ENCODE measurements around the gene MACROD2.

Gene MACROD2

DNA sequence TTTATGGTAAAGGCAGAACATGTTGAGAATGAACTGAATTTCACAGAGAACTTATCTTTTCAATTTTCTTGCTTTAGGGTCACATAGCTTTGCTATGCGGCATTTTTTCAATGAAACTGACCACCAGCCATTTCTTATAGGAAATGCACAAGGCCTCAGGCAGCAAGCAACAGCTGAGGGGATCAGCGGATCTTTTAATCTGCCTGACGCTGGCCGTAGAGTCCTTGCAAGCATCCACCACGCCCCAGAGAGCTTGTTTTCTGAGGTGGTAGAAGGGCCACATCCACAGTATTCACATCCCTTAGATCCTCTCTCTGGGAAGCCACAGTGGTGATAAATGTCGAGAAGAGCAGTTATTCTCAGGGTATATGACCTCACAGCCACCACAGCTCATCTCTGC, 307.8 kb downstream of the MACROD2 start:
- DNase-seq, result no peak
- in situ Hi-C loops (cut with HindIII; ENCODE audit: low pct_ligation_motif_present, low pct_unique_long_range_greater_than_20kb, low sequenced_read_pairs), result no loop called here

DNA sequence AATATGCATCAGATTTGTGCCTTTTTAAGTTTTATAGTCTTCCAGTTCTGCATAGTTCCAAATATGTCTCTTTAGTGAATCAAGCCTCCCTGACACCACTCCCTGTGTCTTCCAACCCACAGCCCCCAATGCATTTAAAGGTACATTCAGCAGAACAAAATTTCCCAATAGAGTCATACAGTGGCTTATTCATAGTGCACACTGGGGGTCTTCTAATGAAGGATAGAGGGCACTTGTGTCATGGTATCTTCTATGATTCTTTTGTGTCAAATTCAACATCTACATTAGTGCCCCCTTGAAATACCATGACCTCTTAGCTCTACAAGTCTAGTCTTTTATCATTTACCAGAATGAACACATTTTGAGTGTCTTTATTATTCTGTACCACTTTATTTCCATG, 308.3 kb downstream of the MACROD2 start:
- no peak for DNase-seq
- in situ Hi-C loops (cut with HindIII; ENCODE audit: low pct_ligation_motif_present, low pct_unique_long_range_greater_than_20kb, low sequenced_read_pairs), result no loop called here

DNA sequence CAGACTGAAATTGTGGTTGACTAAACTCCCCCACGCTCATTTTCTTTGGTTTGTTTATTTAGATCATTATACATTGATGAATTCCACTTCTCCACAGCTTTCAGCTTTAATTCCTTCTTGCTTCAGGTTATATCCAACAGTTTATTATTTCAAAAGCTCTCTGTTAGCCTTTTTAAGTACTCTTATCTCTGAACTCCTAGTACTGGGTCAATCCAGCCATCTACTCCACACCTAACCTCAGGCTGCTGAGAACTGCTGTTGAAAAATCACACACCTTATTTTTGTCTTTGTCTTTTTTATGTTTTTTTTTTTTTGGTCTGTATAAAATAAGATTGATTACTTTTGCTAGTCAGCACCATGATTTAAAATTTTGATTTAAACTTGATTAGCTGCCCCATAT, 309.2 kb downstream of the MACROD2 start:
- in situ Hi-C loops (cut with HindIII; ENCODE audit: low pct_ligation_motif_present, low pct_unique_long_range_greater_than_20kb, low sequenced_read_pairs), result no loop called here

DNA sequence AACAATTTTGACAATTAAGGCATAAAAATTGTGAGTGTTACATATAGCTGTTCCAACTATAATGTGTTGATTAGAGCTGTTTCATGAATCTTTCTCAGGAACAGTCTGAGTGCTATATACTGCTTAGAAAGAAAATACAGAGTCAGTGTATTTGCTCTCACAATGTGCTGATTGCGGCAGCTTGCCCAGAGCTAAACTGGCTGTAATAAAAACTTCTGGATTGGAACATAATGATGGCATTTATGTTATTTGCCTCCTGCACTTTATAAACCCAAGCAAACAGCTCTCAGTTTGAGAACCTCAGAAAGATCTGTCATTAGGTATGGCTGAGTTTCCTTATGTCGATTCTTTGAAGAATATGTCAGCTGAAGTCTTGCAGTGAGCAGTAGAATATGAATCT, 312.6 kb downstream of the MACROD2 start:
- in situ Hi-C loops (cut with HindIII; ENCODE audit: low pct_ligation_motif_present, low pct_unique_long_range_greater_than_20kb, low sequenced_read_pairs), result no loop called here
- no peak for DNase-seq

More for the DNA sequence above, 309.2 kb downstream of the MACROD2 start:
- no peak for DNase-seq

DNA sequence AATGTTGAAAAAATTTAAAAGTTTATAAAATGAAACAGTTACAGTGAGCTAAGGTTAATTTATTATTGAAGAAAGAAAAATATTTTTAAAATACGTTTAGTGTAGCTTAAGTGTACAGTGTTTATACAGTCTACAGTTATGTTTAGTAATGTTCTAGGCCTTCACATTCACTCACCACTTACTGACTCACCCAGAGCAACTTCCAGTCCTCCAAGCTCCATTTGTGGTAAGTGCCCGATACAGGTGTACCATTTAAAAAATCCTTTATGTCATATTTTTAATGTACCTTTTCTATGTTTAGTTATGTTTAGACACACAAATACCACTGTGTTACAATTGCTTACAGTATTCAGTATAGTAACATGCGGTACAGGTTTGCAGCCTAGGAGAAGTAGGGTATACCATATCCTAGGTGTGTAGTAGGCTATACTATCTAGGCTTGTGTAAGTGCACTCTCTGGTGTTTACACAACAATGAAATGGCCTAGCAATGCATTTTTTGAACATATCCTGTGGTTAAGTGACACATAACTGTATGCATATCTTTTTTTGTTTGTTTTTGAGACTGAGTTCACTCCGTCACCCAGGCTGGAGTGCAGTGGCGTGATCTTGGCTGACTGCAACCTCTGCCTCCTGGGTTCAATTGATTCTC, 315.8 kb downstream of the MACROD2 start:
- no peak for DNase-seq

DNA sequence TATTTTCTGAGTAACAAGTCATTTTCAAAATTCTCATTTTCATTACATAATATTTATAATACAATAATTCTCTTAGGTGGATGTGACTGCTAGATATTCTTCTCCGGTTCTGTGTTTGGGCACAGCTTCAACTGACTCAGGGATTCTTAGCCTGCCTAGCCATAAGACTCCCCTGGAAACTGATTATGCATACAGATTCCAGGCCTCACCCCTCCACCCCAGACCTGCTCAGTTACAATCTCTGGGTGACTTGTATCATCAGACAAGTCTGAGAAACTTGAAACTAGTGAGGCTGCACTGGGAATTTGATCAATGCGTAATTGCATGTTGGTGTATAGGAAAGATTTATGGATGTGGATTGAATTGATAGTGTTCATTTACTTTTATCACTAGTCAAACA, 316.7 kb downstream of the MACROD2 start:
- no peak for DNase-seq
- in situ Hi-C loops (cut with HindIII; ENCODE audit: low pct_ligation_motif_present, low pct_unique_long_range_greater_than_20kb, low sequenced_read_pairs), result no loop called here

More for the DNA sequence above, 315.8 kb downstream of the MACROD2 start:
- in situ Hi-C loops (cut with HindIII; ENCODE audit: low pct_ligation_motif_present, low pct_unique_long_range_greater_than_20kb, low sequenced_read_pairs), result no loop called here

DNA sequence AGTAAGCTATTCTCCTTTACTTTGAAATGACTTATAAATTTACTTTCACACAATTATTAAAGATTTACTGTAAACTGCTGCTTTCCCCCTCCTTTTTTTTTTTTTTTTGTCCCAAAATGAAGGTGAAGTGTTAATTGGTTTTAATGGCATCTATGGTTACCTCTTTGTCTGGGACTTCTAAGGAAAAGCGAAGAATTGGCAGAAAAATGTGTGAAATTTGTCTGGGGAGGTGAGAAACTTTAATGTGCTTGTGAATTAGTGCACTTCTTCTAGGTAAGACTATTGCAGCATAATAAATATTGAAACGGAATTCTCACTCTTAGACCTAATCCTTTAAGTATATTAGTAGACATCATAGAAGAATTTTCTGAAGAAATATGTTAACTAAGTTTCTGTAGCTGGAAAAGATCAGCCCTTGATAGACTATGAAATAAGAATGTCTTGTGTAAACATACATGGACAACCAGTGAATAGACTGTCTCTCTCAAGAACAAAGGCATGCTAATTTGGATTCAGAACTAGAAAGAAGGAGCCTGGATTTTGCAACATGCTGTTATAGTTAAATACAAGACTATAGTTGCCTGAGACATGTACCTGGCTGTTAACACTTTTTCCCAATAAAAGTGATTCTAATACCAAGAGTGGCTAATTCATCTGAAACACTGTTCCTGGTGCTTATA, 318.2 kb downstream of the MACROD2 start:
- no peak for DNase-seq
- in situ Hi-C loops (cut with HindIII; ENCODE audit: low pct_ligation_motif_present, low pct_unique_long_range_greater_than_20kb, low sequenced_read_pairs), result no loop called here

DNA sequence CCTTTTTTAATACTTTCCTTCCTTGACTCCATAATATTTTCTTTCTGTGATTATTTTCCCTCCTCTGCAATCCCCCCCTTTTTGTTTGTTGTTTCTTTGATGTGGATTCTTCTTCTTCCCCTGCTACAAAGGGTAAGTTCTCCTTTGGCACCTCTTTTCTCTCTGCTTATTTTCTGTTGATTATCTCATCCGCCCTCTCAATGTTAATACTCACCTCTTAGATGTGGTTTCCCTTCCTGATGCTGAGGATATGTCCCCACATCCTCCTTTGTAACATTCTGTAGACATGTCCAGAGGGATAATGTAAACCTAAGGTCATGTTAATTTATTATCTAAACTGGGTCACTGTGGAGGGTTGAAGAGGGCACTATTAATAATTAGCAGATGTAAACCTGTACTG, 324.4 kb downstream of the MACROD2 start:
- in situ Hi-C loops (cut with HindIII; ENCODE audit: low pct_ligation_motif_present, low pct_unique_long_range_greater_than_20kb, low sequenced_read_pairs), result no loop called here
- no peak for DNase-seq

DNA sequence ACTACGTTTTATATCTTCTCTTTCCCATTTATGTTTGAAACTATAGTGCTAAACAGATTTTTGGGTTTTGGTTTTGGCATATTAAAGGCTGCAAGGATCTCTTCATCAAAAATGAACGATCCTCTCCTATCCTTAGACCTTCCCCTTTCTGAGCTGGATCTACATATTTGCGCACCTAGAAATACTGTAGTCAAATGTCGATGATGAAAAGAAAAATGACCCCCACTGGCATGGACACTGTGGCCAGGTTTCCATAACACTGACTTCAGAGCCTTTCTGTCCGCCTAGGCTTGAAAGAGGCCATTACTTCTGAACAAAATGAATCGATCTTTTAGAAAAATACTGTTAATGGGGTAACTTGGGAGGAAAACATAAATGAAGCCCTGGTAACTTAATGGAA, 336.3 kb downstream of the MACROD2 start:
- in situ Hi-C loops (cut with HindIII; ENCODE audit: low pct_ligation_motif_present, low pct_unique_long_range_greater_than_20kb, low sequenced_read_pairs), result no loop called here
- no peak for DNase-seq

DNA sequence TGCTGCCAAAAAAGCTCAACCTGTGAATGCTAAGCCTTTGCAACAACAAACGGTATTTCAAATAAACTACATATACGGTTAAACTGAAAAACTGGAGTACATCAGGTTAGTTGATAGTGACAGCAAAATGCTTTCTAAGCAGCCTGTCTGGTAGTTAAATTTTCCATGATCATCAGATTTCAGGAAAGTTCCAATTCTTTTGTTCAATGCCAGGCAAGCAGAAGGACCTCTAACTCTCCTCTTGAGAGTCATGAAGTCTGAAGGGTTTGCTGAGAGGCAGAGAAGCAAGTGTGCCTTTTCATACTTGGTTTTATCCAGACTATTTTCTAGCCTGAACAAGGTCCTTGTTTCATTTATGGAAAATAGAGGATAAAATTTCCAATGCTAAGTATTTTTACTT, 337.6 kb downstream of the MACROD2 start:
- no peak for DNase-seq
- in situ Hi-C loops (cut with HindIII; ENCODE audit: low pct_ligation_motif_present, low pct_unique_long_range_greater_than_20kb, low sequenced_read_pairs), result no loop called here

DNA sequence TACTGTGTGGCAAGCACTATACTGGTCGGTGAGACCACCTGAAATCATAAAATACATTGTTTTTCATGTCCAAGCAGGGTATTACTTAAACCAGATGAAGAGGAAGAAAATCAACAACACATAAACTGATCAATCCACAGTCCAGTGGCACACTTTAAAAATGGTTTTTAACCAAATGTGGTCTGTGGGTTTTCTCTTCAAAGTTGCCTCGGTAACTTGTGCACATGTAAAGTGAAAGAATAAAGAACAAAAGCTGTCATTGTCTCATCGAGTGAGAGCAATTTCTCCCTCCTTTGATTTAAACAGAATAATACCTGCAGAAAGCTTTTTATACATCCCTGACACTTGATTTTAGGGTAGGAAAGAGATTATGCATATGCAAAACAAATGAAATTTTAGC, 338.4 kb downstream of the MACROD2 start:
- no peak for DNase-seq
- in situ Hi-C loops (cut with HindIII; ENCODE audit: low pct_ligation_motif_present, low pct_unique_long_range_greater_than_20kb, low sequenced_read_pairs), result no loop called here

DNA sequence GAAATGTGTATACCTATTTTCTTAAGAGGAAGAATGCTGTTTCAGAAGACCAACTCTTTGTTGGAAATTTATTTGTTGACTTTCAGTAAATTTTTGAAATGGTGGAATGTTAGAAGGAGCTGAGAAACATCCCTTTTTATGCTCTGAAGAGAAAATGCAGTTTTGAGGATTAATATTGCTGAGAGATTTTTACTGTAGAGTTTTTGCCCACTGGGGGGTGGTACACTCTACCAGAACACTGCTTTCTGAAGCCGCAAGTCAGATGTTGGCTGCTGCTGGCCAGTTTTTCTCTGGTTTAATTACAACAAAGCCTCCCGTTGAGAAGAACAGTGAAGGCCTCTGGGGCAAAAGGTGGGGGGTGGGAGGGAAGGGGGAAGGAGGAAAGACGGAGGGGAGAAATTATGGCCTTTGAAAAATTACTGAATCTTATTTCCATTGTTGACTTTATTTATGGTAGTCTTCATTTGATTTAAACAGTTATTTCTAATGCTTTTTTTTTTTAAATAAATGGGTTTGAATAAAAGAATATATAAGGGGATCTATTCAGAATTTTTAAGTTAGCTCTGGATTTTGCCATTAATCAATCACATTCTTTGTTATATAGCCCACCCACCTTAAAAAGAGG, 339.1 kb downstream of the MACROD2 start:
- in situ Hi-C loops (cut with HindIII; ENCODE audit: low pct_ligation_motif_present, low pct_unique_long_range_greater_than_20kb, low sequenced_read_pairs), result no loop called here
- DNase-seq, result peak; percentile 59

DNA sequence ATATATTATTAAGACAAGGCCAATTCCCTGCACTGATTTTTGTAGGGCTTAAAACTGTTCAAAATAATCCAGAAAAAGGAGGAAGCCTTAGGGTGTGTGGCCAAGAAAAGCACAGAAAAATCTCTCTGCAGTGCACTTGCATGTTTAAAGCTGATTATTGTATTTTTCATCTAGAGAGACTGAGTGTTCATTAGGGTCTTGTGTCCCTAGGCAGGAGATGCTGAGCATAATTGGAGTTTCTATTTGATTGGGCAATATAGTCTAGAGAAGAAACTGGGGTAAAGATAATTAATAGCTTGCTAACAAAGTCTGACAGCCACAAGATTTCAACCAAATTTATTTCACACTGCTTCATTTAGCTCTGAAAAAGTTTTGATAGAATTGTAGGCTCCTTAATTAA, 339.7 kb downstream of the MACROD2 start:
- in situ Hi-C loops (cut with HindIII; ENCODE audit: low pct_ligation_motif_present, low pct_unique_long_range_greater_than_20kb, low sequenced_read_pairs), result no loop called here
- DNase-seq, result no peak

DNA sequence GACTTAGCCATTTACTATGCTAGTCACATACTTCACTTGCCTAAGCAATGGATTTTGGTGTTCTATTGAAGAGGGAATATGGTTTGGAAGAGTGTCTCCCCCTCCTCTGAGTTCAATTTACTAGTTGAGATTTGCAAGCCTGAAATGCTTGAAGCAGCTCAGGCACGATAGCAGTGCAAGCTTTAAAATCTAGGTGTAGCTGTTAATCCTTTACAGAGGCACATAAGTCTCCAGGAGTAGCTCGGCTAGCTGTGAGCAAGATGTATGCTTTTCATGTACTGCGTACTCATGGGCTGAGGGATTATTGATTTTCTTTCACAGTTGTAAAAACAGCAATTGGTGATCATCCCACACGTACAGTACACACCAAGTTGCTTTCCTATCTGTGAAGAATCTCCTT, 341.4 kb downstream of the MACROD2 start:
- peak; percentile 31 for DNase-seq
- in situ Hi-C loops (cut with HindIII; ENCODE audit: low pct_ligation_motif_present, low pct_unique_long_range_greater_than_20kb, low sequenced_read_pairs), result no loop called here

DNA sequence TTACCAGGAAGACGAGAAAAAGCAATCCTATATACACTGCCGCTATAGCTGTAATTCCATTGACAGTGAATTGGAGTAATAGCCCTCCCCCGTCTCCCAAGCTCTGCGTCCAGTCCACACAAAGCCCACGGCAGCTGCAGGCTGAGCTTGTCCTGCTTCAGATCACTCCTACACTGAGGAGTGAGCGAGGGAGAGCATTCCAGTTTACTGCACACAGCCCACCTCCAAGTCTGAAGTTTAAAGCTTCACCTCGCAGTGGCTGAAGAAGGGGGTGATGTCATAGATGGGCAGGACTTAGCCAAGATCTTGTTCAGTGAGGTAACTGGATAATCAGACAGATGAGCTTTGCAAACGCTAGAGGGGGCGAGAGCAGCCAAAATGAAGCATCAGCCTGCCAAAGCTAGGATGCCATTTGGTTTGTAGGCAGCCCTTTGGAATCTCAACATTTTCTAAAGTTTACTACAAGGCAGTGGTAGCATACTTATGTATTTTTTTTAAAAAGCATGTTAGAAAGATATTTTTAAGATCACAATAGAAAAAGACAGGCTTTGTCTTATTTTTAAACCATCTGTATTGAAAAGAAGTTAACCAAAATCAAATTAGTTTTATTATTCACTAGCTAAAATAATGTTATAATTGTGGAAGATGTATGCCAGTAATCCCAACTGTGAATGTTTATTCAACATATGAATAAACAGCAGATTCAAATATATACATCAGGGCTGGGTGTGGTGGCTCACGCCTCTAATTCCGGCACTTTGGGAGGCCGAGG, 342.3 kb downstream of the MACROD2 start, which contains the start of gene FLRT3:
FLRT3 (minus strand) TSS at position 213 of the 772 bp plus-strand sequence. CDS start 10,106 bp downstream, outside the sequence.
- peak; percentile 94 for DNase-seq
- in situ Hi-C loops (cut with HindIII; ENCODE audit: low pct_ligation_motif_present, low pct_unique_long_range_greater_than_20kb, low sequenced_read_pairs), result no loop called here

DNA sequence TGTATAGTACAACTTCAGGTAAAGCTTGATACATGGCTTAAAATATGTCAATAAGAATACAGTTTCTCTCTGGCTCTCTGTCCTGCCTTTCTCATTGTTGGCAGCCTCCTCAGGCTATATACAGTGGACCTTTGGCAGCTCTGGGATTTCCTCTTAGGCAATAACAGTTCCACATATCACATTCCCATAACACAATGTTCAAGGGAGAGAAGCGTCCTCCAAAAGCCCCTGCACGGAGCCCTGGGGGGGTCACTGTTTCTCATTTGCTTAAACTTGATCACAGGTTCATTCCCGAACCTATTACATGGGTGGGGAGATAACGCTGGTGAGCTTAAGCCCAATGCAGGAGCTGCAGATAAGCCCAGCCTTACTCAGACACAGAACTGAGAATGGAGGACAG, 346.5 kb downstream of the MACROD2 start:
- in situ Hi-C loops (cut with HindIII; ENCODE audit: low pct_ligation_motif_present, low pct_unique_long_range_greater_than_20kb, low sequenced_read_pairs), result no loop called here
- DNase-seq, result no peak

DNA sequence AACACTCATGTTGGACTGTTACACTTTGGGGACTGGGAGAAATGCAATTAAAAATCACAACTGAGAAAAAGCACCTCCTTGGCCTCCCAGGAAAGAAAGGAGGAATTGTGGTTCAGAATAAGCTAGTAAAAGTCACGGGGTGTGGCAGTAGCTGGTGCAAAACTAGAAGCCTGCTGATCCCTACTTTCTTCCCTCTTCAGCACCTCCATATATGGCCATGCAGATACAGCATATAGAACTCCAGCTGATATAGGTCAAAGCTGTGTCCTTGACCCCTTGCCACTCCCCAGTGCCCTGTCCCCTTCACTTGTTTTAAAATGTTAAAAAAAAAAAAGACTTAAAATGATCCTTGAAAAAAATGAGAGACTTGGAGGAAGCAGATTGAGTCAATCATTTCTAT, 347.6 kb downstream of the MACROD2 start:
- no peak for DNase-seq

DNA sequence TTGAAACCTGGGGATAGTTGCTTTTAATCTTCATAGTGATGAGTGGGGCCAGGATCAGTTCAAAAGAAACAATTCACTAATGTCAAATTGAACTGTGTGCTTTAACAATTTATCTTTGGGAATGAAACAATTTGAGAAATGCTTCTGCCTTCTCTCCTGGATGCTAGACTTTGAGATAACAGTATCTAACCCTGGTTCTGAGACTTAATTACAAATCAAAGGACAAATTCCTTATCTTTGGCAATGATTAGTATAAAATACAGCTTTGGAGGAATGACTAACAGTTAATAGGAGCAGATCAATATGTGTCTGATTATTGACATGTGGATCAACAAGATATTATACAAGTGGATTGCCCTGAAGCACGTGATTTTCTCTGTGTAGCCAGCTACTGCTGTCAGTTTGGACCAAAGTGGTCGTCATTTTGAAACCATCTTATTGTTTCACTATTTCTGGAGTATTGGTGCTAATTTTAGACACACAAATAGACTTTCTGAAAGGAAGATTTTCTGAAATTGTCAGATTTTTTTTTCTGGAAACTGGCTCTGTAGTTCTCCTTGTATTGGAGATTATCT, 348.3 kb downstream of the MACROD2 start:
- DNase-seq, result no peak
- in situ Hi-C loops (cut with HindIII; ENCODE audit: low pct_ligation_motif_present, low pct_unique_long_range_greater_than_20kb, low sequenced_read_pairs), result no loop called here

More for the DNA sequence above, 347.6 kb downstream of the MACROD2 start:
- in situ Hi-C loops (cut with HindIII; ENCODE audit: low pct_ligation_motif_present, low pct_unique_long_range_greater_than_20kb, low sequenced_read_pairs), result no loop called here

DNA sequence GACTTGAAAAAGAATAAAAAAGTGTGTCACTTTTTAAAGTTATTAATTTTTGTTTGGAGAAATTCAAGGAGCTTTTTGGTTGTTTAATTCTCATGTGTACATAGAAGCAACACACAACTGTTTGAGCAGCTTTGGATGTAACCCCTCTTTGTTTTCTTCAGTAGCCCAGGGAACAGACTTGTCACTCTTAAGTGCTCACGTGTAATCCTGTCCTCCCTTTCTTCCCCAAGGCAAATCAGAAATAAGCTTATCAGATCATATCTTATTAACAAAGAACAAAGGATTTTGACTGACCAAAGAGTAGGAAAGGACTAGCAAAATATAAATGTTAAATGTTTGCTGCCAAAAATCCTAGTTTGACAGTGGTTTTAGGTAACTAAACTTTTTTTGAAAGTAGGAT, 349.4 kb downstream of the MACROD2 start:
- in situ Hi-C loops (cut with HindIII; ENCODE audit: low pct_ligation_motif_present, low pct_unique_long_range_greater_than_20kb, low sequenced_read_pairs), result no loop called here
- DNase-seq, result no peak

Measured in ACHN (cell line).